Measurements from ENCODE around the gene EPB41L2.
"Not testable (repeated sequence)": the region's sequence is repeated elsewhere in the genome, so short reads cannot be mapped to it uniquely, and the experiment has no call there.

EPB41L2 gene

GRCh38 chr6:130833569-130833968 is 229.5 kb downstream of the EPB41L2 start:
- DNase-seq, result no peak

DNA sequence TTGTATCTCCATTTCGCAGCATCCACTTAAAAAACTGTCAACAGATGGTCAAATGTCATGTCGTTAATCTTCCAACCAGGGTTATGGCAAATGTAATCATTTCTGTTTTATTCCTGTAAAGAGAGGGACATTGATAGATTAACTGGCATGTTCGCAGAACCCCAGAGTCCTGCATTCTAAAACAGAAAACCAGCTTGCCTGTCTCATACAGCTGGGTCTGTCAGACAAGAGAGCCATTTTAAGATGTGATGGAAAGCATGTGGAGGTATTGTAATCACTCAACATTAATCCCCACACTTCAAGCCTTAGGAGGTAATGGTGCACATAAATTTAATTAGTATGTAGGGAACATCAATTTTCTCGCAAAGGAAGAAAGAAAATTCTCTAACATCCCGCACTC is 231.4 kb downstream of the EPB41L2 start:
- no peak for DNase-seq

DNA sequence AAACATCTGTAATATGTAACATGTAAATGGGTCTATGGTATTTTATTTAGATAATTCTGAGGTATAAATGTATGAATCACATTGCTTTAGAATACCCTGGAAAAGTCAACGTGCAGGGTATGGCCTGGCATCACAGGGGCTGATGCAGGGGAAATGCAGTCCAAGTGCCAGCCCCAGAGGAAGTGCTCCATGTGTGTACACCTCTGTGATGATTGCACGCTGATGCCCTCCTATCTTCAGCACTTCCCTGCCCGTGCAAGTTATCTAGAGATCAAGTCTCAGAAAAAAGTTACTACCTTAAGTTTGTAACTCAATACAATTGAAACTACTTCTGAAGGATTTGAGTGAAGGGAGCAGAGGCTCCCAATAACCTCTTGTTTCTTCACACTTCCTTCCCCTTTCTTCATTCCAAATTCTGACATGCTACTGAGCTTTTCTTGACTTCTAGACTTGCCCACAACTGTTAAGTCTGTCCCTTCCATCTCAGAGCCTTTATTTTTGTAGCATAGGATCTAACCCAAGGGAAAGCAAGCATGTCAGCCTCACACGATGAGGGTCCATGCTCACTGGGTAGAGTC is 233.6 kb downstream of the EPB41L2 start:
- no peak for DNase-seq

- no peak for DNase-seq
These were observed 235.5 kb downstream of the EPB41L2 start, which contains the start of gene SMLR1 for GRCh38 chr6:130827247-130828149. SMLR1 (plus strand) TSS chr6:130827406; CDS start chr6:130827414, 8 bp downstream.

- DNase-seq, result no peak
These were observed 236.4 kb downstream of the EPB41L2 start for GRCh38 chr6:130826442-130827246.

GRCh38 chr6:130825772-130826441 is 237.1 kb downstream of the EPB41L2 start:
- no peak for DNase-seq

DNA sequence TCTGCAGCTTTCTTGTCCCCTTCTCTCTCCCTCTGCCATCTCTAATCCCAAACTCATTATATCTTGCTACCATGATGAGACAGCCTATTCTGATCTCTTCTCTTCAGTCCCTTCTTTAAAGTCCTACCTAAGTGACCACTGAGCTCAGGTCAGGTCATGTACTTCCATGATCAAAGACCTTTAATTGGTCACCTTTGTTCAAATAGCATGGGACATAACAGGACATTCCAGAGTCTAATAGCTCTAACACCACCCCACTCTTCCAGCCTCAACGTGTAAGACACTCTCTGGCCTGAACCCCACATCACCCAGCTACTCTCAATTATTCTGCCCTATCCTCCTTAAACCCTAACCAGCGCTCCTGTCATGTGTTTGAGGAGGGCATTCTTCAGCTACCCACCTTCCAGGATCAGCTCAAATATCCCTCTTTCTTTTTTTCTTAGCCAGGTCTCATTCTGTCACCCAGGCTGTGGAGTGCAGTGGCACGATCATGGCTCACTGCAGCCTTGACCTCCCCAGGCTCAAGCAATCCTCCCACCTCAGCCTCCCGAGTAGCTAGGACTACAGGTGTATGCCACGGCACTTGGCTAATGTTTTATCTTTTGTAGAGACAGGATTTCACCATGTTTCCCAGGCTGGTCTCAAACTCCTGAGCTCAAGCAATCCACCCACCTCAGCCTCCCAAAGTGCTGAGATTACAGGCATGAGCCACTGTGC is 237.9 kb downstream of the EPB41L2 start:
- DNase-seq, result no peak

DNA sequence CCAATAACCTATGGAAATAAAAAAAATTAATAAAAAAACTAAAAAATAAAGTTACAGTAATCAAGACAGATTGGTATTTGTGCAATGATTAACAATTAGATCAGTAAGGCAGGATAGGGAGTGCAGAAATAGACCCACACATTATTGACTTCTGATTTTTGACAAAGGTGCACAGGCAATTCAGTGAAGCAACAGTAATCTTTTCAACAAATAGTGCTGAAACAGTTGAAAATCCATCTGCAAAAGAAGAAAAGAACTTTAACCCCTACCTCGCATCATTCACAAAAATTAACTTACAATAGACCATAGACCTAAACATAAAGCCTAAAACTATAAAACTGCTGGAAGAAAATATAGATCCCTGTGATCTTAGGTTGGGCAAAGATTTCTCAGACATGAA is 240.3 kb downstream of the EPB41L2 start:
- no peak for DNase-seq

- no peak for DNase-seq
These were observed 247.6 kb downstream of the EPB41L2 start for GRCh38 chr6:130815200-130816071.

GRCh38 chr6:130814506-130814905 is 248.5 kb downstream of the EPB41L2 start:
- DNase-seq, result no peak

DNA sequence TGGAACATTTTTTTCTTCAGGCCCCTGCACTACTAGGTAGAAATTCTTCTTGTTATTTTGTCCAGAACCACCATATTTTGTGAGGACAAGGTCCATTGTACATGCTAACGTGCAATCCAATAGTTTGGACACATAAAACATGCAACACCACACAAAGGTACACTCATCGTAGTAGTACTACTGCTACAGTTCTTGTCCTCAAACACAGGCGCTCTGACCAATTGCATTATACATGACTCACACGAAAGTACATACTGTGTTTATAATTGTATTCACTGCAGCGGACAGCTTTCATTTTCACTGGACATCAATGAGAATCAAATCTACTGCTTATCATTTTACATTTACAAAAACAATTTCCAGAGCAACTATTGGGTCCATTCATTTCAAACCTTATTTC is 251.1 kb downstream of the EPB41L2 start:
- no peak for DNase-seq

DNA sequence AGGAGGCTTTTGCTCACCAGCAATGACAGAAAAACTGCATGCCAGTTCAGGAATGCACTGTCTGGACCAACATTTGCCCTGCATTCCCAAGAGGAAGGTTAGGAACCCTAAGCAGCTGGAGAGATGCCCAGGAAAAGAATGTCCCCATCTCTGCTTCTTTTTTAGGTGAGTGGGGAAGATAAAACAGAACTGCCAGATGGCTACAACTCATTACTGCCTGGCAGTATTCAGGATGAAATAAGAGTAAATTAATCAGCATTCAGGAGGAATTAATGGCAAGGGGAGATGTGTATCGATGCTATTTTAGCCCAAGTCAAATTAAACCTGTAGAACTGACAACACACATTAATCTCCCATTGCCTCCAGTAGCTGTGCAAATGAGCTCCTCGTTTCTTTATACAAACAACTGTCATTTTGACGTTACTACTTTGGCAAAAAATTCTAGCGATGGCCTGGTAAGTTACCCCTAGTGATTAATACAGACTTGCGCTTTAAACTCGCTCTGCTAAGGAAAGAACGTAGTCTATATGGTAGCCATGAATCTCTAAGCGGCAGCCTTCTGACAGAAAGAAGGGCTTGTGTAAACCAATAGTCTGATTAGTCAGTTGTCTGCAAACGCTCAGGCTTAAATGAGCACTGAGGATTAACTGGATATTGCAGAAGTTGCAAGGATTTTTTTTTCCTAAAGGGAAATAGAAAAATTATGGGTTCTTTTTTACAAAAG is 252.6 kb downstream of the EPB41L2 start:
- DNase-seq, result no peak

DNA sequence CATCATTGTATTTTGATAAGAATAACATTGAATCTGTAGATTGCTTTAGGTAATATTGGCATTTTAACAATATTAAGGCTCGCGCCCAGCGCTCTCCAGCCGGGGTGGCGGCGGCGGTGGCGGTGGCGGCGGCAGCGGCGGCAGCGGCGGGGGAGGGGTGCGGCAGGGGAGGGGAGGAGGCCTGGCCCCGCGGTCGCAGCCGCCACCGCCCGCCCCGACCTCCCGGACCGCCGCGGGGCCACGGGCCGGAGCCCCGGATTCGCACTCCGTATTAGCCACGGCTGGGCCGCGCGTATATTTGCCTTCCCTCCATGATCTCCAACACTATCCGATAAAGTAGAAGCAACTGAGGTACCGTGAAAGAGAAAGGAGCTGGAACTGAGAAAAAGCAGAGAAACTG is 261.7 kb downstream of the EPB41L2 start:
- not testable (repeated sequence) for DNase-seq

GRCh38 chr6:130797061-130797460 is 266.0 kb downstream of the EPB41L2 start:
- DNase-seq, result no peak

GRCh38 chr6:130796313-130796905 is 266.6 kb downstream of the EPB41L2 start:
- DNase-seq, result no peak

GRCh38 chr6:130794738-130795137 is 268.3 kb downstream of the EPB41L2 start:
- DNase-seq, result no peak

DNA sequence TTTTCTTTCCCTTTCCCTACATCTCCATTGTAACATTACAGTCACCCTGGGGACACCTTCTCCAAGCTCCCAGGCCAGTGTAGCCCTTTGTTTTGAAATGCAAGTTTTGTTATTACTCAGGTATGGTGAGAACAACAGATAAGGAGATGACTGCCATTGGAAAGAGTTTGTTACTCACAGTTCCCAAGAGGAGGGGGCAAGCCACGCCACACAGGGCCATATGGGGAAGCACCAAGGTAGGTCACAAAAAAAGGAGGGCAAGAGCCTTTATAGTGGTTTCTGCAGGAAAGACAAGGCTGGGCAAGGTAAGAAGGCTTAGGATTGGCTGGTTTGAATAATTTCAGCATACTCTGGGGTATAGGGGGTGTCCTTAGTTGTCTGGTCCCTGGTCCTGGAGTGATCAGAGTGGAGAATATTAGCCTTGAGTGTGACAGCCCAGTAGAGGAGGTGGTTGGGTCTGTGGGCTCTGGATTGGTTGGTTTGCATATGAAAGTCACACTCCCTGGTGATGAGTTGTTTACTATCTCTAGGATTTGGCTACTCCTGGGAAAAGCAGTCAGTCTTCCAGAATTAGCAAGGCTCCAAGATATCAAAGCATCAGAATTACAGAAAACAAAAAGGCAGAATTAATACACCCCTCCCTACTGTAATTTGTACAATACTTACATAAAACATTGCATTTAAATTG is 268.9 kb downstream of the EPB41L2 start:
- DNase-seq, result no peak
